HTERT RPE-1 (cell line): Measurements from ENCODE around the gene EXOC4.

Experiments
- in situ Hi-C: fragments of 300-500 bp; cut with MboI; formaldehyde crosslinking; loops from 4 replicates; pipeline ENCODE4 v1.14.3; 2020; ENCODE audit warnings: low sequenced_read_pairs

Gene EXOC4

DNA sequence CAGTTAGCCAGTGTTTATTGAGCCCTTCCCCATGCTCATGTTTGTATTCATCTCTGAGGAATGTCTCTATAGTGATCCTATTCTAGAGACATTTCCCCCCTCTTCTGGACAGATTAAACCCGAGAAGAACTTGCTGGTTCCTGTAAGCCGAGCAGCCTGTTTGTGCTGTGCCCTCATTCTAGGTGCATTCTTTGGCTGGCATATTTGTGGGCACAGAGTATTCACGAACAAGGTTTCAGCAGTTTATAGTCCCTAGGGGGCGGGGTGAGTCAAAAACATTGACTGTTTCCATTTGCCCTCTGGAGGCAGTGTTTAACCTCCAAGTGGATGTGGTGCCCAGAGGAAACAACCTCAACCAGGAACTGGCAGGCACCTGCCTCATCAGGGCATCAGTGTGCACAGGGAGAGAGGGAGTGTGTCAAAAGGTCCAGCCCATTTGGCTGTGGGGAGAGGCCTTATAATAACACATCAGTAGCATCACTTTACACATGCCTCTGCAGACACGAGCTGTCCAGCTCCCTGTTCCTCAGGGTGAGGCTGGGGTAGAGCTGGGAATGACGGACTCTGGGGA, 600.9 kb downstream of the EXOC4 start:
- in situ Hi-C loops = no loop called here

DNA sequence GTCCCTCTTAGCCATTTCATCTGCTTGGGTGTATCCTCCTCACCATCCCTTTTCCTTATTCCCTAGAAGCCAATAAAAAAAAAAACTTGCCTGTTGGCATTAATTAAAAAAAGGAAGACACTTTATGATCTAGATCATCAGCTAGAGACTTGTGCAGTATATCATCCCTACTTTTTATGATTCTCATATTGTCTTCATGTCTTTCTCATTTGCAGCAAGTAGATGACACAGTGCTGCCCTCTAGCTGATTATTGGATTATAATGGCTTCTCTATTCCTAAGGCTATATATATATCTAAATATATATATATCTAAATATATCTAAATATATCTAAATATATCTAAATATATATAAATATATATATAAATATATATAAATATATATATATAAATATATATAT, 601.9 kb downstream of the EXOC4 start:
- in situ Hi-C loops = no loop called here

DNA sequence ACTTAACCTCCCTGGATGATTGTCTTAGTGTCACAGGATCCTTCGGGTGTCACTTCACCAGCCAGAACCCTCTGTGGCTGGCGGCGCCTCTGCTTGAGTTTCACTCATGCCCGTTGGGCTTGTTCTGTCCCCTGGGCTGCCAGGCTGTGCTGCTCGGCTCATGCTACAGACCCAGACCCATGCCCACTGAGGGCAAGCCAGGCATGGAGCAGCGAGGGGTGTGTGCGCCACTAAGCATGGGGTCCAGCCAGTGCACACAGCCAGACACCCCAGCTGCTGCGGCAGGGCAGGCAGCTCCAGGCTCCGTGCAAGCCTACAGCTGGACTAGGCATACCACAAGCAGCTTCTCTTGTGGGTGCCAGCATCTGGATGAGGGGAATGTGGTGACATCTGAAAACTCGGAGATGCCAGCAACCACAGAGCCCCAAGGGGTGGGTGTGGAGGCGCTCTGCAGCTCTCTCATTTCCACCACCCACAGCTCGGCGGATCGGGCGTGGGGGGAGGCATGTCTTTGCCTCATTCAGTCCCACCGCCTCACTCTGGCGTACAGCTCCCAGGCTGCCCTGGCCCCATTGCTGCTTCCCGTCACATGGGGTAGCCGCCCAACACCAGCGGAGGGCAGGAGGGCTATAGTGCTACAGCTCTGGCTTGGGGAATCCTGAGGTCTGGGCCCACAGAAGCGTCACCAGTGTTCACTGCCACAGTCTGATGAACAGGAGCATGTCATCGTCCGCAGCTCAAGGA, 604.7 kb downstream of the EXOC4 start:
- in situ Hi-C loops = no loop called here

GRCh38 chr7:133858311-133858710, 605.4 kb downstream of the EXOC4 start:
- in situ Hi-C loops = no loop called here

GRCh38 chr7:133859231-133859630, 606.4 kb downstream of the EXOC4 start:
- in situ Hi-C loops = no loop called here

DNA sequence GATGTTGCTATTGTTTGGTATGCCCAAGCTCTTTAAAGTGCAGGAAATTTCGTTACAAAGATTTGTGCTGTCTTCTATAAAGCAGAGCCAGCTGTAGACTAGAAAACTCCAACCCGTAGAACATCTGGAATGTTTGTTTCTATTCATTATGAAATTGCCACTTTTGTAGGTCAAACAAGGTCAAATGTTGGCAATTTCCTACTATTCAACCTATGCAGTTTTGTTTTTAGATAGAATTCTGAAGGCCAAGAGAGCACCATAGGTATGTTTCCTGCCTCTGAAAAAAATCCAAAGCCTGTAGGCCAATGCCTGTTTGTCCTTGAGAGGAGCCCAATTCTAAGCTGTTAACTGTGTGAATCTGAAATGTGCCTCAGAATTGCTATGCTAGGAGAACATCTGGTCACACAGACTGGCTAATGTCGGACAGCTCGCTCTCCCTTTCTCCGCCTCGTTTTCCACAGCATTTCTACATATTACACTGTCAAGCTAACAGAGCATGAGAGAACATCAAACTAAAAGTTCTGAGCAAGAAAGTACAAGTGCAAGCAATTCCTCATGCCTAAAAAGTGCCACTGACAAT, 607.1 kb downstream of the EXOC4 start:
- in situ Hi-C loops = no loop called here

DNA sequence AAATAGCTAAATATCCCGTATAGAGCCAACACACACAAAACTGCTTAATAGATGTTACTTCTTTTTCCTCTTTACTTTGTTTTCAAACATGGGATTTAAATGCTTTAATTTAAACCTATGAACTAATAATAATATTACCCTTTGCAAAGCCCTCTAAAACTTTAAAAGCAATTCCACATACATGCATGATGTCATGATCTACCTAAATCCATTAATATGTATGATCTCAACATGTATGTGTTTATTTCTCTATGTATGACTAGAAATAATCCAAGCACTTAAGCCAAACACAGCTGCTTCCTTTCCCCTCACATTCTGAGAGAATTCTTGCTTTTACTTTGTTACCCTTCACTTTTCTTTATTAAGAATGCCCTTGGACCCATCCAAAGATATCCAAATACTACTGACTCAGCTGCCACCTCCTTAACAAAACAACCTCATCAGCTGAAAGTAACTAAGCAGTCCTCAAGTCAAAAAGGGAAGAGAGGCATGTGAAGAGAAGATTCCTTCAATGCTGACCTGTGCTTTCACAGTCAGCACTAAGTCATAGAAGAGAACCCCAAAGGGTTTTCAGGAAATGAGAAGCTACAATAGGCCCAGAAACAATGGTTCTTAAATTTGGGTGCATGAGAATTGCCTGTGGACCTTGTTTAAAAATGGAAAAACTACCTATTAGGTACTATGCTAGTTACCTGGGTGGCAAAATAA, 607.9 kb downstream of the EXOC4 start:
- in situ Hi-C loops = no loop called here

DNA sequence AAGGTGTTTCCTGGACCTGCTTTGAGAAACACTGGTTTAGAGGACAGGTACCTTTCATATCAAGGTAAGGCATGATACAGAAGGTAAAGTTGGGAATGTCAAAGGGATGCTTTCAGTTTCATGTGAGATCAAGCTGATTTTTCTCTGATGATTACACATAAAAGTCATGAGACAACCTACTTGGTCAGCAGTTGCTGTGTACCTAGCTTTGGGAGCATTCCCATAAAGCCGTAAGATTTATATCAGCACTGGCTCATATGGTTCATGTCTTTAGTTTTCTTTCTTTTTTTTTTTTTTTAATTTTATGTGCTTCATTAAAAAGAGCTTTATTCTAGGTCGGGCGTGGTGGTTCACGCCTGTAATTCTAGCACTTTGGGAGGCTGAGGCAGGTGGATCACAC, 609.0 kb downstream of the EXOC4 start:
- in situ Hi-C loops = no loop called here

DNA sequence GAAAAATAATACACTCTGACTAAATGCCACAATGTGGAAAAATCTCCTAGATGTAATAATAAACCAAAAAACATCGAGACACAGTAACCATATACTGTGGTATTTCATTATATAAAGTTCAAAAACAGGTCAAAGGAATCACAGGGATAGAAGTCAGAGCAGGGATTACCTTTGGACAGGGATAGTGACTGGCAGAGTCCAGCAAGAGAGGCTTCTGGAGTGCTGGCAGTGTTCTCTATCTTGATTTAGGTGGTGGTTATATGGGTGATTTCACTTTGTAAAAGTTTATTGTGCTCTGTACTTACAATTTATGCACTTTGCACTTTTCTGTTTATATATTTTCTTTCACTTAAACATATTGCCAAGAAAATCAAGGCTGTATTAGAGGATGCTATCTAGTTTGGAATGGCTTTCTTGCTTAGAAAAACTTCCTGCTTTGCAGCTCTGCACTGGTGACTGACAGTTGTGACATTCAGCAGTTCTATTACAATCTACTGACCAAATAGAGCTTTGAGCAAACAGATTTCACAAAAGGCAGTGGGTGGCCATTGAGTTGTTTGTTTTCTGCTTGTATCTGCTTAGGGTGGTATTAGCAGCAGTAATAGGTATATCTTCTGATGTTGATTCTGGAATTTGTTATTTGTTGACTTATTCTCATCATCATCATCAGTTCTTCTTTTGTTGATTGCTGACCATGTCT, 610.6 kb downstream of the EXOC4 start:
- in situ Hi-C loops = no loop called here

DNA sequence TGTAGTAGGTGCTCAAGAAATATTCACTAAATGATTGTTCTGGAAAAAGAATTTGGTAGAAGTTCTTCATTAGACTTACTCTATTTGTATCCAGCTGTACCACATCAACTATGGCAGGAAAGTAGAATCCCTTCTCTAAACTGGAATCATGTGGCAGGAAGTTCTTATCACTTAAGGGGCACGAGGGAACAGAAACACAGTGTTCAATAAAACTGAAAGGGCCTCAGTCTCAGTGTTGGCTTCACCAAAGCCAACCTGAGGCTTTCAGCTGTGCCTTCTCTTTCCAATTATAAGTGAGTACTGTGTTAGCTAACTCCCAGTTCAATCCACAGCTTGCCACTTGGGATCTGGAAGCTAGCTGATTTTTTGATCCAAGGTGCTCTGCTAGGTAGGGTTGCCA, 616.7 kb downstream of the EXOC4 start:
- in situ Hi-C loops = no loop called here

- in situ Hi-C loops = no loop called here
These were observed 618.9 kb downstream of the EXOC4 start for GRCh38 chr7:133871757-133872156.

DNA sequence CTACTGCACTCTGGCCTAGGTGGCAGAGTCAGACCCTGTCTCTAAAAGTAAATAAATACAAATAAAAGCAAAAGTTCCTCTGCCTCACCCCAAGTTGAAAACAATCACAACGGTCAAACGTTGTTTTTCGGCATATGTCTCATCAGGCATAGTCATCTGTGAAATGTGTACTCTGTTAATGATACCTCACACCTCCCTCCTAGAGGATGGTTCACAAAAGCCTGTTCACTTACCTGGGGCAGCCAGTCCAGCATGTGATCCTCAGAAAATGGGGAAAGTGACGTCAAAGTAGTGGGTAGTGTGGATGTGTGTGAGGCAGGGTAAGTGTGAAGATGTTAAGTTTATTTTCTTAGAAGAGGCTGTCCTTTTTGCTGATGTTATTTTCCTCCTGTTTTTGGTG, 620.3 kb downstream of the EXOC4 start:
- in situ Hi-C loops = no loop called here

DNA sequence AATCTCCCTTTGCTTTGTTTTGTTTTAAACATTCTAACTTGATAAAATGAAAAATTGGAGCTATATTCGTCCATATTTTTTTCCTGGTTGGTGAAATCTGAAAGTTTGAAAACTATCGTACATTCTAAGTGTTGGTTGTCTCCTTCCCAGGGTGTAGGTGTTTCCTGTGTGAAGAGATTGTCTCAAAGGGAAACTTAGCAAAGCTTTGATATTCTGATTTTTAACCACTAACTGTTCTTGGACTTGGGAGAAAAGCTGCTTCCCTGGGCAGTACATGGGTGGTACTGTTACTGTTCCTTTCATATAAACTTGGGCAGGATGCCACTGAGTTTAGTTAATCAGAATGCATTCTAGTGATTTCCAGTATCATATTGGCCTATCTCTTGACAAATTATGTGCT, 620.8 kb downstream of the EXOC4 start:
- in situ Hi-C loops = no loop called here

DNA sequence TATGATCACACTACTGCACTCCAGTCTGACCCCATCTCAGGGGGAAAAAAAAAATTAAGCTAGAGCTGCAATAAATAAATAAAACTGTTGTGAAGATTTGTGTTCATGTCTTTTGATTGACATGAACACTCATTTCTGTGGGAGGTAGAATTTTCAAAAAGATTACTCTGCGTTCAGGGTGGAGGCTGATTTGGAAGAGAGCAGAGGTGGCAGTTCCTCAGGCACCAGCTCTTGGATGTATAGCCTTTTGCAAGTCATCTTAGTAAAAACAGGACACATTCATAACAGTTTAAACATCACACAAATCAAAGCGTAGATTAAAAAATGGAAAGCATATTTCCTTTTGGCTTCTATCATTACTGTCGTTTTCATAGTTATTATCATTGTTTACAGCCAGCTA, 630.7 kb downstream of the EXOC4 start:
- in situ Hi-C loops = no loop called here

- in situ Hi-C loops = no loop called here
These were observed 632.3 kb downstream of the EXOC4 start for GRCh38 chr7:133885213-133885612.

DNA sequence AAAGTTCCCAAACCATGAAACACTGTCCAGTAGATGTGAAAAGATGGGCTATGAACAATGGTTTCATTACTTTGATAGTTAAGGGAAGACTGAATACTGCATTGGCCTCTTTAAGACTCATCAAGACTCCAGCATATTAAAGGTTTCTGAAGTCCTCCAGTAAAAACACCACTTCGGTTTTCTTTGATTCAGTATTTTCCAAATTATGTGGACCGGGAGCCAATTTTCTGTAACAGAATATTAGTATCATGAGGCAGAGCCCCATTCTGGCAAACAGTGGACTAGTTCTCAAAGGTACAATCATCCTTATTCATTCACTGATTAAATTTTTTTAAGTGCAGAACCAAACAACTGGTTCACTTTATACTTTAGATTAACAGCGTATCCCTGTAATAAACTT, 633.2 kb downstream of the EXOC4 start:
- in situ Hi-C loops = no loop called here

- in situ Hi-C loops = no loop called here
These were observed 633.9 kb downstream of the EXOC4 start for GRCh38 chr7:133886797-133887196.

GRCh38 chr7:133887459-133887858, 634.6 kb downstream of the EXOC4 start:
- in situ Hi-C loops = no loop called here

GRCh38 chr7:133888061-133888930, 635.4 kb downstream of the EXOC4 start:
- in situ Hi-C loops = no loop called here

- in situ Hi-C loops = no loop called here
These were observed 651.9 kb downstream of the EXOC4 start for GRCh38 chr7:133904776-133905175.
